Measurements from ENCODE around the gene HAGHL.
"Not testable (repeated sequence)": the region's sequence is repeated elsewhere in the genome, so short reads cannot be mapped to it uniquely, and the experiment has no call there.

The HAGHL gene

DNA sequence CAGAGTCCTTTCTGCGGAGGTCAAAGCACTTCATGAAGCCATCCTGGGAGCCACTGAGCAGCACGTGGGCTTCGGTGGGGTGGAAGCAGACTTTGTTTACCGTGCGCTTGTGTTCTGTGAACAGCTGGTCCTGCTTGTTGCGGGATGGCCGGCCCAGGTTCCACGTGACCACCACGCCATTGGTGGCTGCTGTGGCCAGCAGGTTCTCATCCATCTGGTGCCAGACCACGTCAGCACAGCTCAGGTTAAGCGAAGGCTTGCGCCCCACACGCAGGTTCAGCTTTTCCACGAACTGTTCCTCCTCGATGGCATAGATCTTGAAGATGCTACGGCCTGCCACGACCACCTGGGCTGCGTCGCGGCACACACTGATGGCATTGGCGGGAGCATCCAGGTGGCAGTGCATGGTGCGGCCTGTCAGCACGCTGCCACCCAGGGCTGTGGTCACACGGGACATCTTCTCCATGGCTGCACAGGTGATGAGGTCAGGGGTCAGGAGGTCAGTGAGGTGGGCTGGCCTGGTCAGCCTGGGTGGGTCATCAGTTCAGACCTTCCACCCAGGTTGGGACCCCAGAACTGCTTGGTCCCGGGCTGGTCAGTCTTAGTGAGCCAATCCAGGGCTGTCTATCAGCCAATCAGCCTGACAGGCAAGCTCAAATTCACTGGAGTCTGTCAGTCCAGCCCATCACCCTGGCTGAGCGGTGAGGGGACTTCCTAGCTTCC lies 37.6 kb upstream of the HAGHL start:
- no peak for DNase-seq

DNA sequence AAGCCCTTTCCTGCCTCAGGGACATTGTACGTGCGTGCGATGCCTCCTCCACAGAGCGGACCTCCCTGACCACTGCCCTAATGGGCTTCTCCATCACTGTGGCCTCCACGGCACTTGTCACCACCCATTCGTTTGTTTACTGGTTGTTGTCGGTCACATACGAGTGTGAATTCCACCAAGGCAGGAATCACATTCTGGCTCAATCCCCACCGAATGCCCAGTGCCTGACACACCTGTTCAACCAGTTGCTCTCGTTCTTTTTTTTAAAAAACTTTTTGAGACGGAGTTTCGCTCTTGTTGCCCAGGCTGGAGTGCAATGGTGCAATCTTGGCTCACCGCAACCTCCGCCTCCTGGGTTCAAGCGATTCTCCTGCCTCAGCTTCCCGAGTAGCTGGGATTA lies 35.7 kb upstream of the HAGHL start:
- DNase-seq, result not testable (repeated sequence)

GRCh38 chr16:692356-693108 lies 34.4 kb upstream of the HAGHL start:
- no peak for DNase-seq

GRCh38 chr16:693364-693763 lies 33.5 kb upstream of the HAGHL start:
- DNase-seq, result no peak

- DNase-seq, result no peak
Observed at GRCh38 chr16:693766-694165, 33.1 kb upstream of the HAGHL start.

GRCh38 chr16:694187-694862 lies 32.6 kb upstream of the HAGHL start:
- no peak for DNase-seq

- DNase-seq, result no peak
Observed at GRCh38 chr16:694863-695354, 32.0 kb upstream of the HAGHL start.

- DNase-seq, result peak; percentile 54
Observed at GRCh38 chr16:695355-696089, 31.4 kb upstream of the HAGHL start.

GRCh38 chr16:698911-699671 lies 27.8 kb upstream of the HAGHL start:
- no peak for DNase-seq

DNA sequence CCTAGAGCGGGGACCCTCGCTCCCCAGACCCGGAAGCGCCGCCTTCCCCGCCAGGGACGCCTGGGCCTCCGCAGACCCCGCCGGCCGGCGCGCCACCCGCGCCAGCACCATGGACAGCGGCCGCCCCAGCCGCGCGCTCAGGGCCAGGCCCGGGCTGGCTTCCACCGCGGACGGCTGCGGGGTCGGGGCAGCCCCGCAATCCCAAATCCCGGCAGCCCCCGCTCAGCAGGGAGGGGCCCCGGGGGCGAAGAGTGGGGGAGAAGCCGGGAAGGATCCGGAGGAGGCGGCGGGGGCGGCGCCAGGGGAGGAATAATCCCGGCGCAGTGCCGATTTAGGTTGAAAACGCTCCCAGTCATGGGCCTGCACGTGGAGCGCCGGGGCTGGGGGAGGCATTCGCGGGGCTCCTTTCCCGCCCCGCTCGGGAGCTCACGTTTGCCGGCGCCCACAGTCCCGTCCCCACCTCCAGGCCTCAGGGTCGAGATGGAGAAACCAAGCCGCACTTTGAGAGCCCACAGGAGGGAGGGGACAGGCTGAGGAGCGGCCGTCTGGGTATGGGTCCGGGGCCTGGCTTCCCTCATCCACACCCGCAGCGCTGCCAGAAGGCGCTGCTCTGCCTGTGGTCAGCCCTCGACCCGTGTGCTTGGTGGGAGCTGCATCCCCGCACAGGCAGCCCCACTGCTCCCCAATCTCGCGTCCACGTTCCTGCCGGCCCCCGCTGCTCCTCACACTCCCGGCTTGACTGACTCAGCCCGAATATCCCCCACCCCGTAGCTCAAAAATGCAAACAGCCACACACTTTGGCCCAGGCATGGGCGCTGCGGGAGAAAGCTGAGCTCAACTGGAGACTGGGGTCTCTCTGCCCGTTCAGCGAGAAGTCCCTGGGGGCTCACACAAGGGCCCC lies 26.0 kb upstream of the HAGHL start:
- DNase-seq, result no peak

- DNase-seq, result no peak
Observed at GRCh38 chr16:702341-702740, 24.6 kb upstream of the HAGHL start.

- DNase-seq, result no peak
Observed at GRCh38 chr16:703406-703805, 23.5 kb upstream of the HAGHL start.

GRCh38 chr16:704047-704446 lies 22.9 kb upstream of the HAGHL start:
- no peak for DNase-seq

DNA sequence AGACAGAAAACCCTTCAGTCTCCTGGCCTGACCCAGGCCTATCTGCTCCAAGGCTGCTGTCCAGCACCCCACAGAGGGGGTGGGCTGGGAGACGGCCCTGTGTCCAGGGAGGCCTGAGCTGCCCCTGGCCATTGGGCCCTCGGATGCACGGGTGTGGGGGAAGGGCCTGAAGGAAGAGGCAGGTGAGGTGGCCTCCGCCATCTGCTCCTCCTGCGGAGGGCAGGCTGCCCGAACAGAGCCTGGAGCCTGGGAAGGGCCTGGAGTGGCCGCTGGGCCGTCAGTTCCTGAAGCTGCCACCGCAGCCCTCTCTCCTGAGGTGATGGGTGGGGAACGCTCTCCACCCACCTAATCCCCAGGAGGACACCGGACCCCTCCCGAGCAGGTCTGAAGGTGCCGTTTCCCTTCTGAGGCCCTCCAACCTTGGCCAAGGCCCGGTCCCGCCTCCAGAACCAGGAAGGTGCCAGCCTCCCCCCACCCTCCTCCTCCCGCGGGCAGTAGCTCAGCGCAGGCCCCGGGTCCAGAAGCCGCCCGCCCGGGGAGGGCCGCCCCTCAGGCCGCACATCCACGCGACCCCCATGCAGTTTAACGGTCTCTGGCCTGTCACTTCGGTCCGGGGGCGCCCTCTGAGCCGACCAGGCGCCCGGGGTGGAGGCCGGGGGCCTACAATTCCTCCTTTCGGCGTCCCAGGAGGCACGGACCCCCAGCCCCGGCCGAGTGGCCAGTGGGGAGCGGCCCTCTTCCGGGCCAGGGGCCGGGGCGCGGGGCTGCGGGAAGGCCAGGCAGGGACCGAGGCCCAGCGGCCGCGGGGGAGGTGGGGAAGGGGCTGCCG lies 22.1 kb upstream of the HAGHL start:
- DNase-seq, result no peak

- no peak for DNase-seq
Observed at GRCh38 chr16:705431-706188, 21.3 kb upstream of the HAGHL start, which contains the start of gene FBXL16. Gene FBXL16, minus strand, starts transcription at chr16:705801. Its CDS starts 8,396 bp downstream, at chr16:697405.

DNA sequence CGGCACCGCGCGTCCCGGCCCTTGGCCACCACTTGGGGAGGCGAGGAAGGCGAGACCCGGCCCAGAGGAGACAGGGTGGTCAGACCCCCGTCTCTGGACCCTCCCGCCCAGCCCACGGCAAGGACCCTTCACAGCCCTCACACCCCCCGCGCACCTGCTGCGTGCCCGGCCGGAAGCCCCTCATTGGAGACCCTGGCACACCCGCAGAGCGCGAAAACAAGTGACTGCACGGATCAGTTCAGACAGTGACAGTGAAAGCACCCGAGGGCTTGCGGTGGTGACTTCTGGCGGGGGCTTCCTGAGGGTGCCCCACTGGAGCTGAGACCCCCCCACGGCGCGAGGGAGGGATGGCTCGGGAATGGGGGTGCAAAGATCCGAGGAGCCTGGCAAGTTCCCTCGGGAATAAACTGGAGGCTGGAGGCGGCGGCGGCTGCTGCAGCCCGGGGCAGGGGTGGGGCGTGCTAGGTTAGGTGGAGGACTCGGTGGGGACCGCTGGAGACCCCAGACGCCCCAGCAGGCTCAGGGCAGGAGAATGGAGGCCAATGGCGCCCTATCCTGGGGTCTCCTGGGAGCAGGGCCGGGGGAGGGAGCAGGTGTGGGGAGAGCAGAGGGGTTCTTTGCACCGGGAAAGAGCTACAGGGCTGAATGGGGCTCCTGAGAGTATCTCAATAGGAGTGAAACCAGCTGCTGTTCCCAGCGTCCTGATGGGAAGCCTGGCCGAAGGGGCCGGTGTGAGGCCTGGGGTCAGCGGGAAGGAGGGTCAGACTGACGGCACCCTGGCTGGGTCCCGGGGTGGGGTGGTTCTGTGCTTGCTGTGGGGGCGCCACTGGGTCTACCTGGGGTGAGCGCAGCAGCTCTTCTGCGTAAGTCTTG lies 20.5 kb upstream of the HAGHL start:
- DNase-seq, result no peak

- no peak for DNase-seq
Observed at GRCh38 chr16:707062-707538, 19.8 kb upstream of the HAGHL start.

- no peak for DNase-seq
Observed at GRCh38 chr16:708019-708418, 18.9 kb upstream of the HAGHL start.

Measured in NCI-H1417 treated with DMSO at 0.1 percent for 48 hours (cell line).